DMS153 treated with DMSO at 0.1 percent for 48 hours (cell line): ENCODE measurements around the gene ELP1.

Experiments
- DNase-seq: peaks from one replicate; lab custom pipeline; 2025; ENCODE audit not compliant: unreplicated experiment; lab: John Stamatoyannopoulos, UW

Gene ELP1

GRCh38 chr9:108832179-108832500, 101.8 kb downstream of the ELP1 start:
- DNase-seq: no peak

GRCh38 chr9:108831496-108832178, 102.3 kb downstream of the ELP1 start:
- DNase-seq: no peak

GRCh38 chr9:108830272-108830671, 103.7 kb downstream of the ELP1 start:
- DNase-seq: no peak

- no peak for DNase-seq
These were observed 110.1 kb downstream of the ELP1 start for GRCh38 chr9:108823829-108824228.
